PC-9 (cell line): ENCODE data around the gene NKAIN2.

Source experiments
- CTCF ChIP-seq: fragments of 200-600 bp; sonication (generic); conservative IDR thresholded peaks from 2 replicates; pipeline ENCODE4 v1.6.1; 2017; ENCODE audit warnings: mixed run types, antibody characterized with exemption, mild to moderate bottlenecking, moderate library complexity
- EZH2 ChIP-seq: fragments of 200-600 bp; sonication (generic); IDR thresholded peaks from 2 replicates; pipeline ENCODE4 v1.8.0; 2017; ENCODE audit warnings: antibody characterized with exemption, low read depth

GRCh38 chr6:124148236-124148957 lies 344.7 kb downstream of the NKAIN2 start:
- TF ChIP-seq CTCF (no peak), EZH2 (no peak)
